ENCODE data around the gene PPARG.

PPARG gene

DNA sequence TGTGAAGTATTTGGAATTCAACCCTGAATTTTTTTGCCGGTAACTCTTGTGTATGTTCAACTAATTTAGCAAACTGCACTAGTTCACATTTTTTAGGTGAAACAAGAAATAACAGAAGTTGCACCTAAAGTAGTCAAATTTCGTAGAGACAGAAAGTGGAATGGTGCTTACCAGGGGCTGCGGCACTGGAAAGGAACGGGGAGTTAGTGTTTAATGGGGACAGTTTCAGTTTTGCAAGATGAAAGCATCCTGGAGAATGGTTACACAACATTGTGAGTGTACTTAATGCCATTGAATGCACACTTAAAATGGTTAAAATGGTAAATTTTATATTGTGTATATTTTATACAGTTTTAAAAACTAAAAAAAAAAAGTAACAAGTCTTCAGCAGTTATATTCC lies 27.4 kb downstream of the PPARG start:
- DNase-seq = no peak

DNA sequence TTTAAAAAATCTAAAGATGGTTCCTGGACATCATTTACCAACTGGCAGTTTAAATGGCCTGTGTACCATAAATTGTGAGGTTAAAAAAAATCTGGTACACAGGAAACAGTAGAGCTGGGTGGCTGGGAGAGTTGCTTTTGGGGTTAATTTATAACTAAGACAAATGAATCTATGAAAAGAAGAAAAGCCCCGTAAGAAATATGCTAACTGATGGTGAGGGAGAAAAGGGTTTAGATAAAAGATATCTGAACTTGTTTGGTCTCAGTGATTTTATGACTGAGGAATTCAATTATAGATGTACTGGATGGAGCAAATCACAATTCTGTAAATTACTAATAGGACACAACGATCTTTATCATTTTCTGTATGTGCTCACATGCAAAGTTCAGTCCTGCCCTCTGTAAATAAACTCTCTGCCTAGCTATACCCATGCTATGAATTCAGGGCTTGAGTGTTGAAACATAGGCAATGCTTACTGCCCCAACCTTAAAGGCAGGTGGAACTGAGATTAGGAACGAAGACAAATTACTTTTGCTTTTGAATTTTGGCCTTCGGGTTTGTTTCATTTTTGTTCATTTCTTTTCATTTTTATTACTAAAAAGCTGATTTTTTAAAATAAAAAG lies 28.0 kb downstream of the PPARG start:
- DNase-seq = no peak

DNA sequence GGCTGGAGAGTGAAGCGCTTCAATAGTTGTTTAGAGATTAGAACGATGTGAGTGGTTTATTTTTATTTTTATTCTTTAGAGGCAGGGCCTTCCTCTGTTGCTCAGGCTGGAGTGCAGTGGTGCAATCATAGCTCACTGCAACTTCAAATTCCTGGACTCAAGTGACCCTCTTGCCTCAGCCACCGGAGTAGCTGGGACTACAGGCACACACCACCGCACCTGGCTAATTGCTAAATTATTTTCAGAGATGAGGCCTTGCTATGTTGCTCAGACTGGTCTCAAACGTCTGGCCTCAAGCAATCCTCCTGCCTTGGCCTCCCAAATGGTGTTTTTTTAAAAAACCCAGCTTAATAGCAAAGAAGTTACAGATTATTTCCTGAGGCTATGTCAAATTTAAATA lies 29.0 kb downstream of the PPARG start:
- DNase-seq = no peak

DNA sequence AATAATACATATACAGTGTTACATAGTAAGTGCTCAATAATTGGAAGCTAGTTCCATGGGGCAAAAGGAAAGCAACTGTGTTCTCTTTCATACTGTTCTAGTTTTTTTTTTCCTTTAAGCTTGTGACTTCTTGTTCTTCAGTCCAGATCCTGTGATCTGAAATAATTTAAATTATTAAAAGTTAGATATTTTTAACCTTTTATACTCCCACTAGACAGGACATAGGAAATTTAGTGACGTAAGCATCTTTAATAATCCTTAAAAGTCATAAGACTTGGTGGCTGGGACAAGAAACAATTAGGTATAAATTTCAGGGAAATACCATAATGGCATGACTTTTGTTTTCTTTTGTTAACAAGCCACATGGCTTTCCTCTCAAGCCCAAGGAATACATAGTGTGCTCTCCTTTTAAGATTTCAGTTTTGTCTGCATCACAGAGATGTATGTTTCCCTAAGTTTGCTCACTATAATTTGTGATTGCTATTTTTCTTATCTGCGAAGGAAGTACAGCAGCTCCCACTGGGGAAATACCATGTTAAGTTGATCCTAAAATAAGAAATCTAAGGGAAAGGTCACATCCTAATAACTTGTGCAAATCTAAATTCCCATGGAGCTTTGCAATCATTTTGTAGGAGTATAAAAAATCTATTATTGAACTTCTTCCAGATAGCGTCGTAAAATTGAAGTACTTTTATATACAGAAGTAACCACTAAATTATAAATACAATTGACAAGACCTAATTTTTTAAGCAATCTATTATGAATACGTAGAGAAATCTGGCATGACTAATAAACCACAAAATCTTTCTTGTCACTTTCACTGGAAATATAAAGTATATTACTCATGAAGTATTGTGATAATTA lies 30.1 kb downstream of the PPARG start:
- peak; percentile 60 for DNase-seq

DNA sequence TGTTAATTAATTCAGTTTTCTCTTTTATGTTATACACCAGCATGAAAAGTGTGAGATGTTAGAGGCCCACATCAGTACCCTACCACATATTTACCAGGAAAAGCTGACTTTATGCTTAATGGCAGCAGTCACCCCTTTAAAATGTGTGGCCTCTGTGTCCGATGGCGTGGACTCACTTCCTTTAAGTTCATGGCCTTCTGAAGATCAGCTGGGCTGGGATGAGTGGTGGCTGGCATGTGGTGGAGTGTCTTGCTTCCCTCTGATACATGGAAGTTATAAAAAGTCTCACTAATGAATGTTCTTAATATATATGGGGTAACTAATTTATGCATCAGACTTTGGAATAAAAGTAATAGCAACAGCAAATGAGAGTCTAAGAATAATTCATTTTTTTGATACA lies 32.1 kb downstream of the PPARG start:
- no peak for DNase-seq

DNA sequence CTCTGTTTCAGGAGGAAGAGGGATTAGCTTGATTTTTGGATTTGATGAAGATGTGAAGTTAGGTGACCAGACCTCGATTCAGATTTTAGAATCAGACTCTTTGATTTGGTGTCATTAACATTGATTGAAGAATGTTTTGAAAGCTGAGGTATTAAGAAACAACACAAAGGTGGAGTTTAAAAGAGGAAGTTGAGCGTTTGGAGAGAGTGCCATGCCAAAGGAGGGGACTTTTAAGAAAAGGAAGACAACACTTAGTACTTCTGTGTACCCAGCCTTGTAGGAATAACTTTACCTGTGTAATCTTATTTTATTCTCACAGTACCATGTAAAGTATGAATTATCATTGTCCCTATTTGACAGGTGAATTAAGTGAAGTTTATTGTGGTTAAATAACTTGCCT lies 34.4 kb downstream of the PPARG start:
- DNase-seq = no peak

DNA sequence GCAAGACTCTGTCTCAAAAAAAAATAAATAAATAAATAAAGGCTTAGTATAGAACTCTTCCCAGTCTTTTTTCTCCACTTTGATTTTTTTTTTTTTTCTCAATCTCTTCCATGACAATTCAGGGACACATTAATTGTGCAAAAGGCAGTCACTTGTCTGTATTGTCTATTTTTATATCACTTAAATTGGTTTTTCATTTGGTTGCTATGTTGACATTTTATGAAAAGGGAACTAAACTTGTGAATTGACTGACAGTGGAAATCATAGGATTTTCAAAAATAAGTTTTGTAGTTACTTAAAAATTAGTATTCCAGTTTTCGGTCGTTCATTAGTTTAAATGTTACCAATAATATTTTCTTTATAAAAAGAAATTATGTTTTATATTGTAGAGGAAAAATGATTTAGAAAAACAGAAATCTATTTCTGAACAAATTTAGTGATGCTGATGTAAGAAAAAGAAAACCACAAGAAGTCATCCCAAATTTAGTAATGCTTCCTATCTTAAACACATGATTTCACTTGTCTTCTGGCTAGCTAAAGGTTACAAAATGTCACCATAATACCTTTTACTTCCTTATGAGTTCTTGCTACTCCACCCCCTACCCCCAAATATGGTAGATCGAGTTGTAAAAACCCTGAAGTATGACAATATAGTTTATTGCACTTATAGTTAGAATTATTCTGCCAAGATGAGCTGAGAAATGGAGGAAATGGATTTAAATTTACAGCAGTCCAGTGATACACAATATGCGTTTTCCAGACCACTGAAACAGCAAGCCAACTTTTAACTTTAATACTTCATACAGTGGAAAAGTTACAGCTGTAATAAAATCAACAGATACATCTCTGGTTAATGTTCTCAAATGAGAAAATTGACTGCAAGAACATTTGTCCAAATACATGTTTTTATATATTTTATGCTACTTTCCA lies 37.0 kb downstream of the PPARG start:
- no peak for DNase-seq

DNA sequence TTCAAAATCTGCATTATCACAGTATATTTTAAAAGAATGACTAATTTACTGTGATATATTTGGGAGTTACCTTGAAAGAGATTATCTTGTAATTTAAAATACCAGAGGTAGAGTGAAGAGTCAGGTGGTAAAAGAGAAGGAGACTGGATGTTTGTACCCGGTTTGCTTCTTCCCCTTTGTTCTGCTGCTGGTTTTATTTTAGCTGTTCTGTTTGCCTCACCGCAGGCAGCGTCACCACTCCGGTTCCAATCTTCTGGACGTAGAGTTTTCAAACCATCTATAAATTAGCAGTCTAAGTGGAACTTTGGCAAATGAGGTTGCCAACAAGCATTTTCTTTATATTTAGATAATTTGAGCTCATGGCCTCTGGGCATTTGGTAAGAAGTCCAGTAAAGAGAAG lies 38.2 kb downstream of the PPARG start:
- DNase-seq = no peak

DNA sequence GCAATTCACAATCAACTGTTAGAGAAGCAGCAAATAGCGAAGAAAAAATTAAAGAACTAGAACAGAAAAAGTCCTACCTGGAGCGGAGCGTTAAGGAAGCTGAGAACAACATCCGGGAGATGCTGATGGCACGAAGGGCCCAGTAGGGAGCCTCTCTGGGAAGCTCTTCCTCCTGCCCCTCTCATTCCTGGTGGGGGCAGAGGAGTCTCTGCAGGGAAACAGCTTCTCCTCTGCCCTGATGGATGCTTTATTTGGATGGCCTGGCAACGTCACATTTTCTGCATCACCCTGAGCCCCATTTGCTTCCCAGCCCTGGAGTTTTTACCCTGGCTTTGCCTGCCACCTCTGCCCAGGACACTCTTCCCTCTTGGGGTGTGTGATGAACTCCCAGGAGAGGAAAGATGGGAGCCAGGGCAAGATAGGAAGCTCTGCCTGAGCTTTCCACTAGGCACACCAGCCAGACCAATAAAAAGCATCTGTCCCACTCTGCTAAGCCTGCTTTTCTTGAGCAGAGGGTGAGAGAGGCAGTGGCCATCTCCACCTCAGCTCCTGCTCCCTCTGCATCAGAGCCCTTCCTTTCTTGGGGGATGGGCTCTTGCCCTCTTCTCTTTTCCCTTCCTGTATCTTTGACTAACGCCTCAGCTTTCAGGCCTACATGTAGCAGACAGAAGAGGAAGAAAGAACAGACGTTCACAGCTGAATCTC lies 39.4 kb downstream of the PPARG start:
- no peak for DNase-seq

DNA sequence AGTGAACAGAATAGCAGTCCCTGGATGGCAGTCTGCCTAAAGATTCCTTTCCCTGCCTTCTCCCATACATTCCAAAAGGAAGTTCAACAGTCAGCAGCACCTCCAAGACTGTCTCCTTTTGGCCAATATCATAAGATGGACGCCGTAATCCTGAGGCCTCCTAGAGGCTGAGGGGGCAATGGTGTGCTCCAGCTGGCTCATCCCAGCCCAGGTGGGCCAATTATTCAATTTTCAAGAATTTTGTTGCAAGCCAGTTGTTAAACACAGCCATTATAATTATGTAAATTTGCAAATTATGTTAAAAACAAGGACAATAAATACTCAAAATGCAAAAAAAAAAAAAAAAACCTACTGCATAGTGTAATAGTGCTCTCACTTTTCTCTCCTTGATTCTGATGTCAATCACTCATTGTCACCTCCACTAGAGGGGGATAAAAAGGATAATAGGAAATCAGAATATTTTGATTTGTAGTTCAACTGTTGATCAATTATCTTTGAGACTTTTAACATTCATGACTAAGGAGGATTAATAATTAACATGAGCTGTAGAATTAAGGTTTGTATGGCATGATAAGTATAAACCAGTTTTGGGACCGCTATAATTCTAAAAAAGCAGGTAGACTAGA lies 40.1 kb downstream of the PPARG start:
- no peak for DNase-seq

DNA sequence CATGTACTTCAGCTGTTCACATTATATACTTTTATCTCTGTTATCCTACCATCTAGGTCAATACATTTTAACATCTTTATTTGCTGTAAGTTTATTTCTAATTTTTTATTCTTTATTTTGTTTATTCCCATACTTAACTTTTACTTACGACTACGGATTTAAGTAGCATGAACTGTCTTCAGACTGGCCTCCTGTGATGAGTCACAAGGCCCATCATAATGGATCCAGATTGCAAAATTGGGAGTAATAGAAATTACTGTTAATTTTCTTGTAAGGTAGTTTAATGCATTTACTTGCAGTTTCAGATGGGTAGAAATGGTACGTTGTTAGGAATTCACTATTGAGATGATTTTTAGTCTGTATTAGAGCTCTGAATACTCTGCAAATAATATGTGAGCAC lies 45.9 kb downstream of the PPARG start:
- no peak for DNase-seq

DNA sequence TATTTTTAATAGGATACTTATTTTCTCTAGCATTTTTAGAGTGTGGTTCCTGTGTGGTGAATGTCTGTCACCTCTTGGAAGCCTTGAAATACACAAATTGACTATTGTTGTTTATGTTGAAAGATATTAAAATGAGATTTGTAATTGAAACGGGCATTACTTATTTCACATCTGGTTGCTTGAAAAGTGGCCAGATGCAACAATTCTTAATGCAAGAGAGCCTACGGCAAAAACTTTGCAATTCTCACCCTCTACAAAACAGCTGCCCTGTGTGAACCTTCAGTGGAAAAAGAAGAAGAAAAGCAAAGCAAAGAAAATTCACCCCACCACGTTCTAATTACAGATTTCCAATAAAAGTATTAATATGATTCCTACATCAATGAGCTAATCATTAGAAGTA lies 46.6 kb downstream of the PPARG start:
- no peak for DNase-seq

DNA sequence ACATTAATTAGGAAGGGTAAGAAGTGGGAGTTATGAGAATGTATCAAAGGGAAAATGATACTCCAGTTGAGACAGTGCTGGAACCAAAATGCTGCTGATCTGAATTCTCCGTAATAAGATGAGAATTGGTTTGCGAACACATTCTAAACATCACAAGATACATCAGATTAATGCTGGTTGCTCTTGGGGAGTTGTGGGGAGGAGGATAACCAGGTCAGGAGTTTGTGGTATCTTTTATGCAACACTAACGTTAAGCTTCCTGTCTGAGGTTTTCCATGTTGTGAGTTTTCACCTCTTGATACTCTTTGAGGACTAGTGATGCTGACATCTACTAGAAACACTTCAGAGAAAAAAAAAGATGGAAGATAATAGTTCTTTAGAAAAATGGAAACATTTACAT lies 47.2 kb downstream of the PPARG start:
- DNase-seq = no peak

DNA sequence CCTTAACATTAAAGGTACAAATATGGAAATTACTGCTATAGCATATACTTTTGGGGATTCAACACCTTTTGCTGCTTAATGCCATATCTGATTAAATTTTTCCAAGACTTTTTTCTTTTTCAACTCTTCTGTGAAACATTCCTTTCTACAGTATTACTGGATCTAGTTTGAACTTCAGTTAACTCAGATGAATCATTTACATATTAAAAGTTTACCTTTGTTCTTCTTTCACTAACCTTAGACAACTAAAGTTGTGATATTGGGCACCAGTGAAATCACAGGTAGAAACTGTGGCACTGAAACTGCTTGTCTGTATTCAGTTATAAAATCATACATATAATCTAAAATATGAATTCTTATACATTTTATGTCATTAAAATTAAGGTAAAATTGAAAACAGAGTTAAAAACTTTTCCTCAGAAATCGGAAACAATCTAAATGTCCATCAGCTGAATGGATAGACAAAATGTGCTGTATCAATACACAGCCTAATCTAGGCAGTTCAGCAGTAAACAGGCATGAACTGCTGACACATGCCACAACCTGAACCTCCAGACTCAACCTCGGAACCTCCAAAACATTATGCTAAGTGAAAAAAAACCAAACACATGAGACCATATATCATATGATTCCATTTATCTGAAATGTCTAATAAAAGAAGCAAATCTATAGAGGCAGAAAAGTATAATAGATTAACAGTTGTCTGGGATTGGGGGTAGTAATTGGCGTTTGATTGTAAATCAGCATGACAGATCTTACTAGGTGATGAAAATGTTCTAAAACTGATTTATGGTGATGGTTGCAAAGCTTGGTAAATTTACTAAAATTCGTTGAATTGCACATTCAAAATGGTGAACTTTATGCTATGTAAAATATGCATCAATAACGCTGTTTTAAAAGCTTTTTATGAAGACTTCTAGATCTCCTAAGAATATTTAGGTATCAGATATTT lies 50.0 kb downstream of the PPARG start:
- DNase-seq = no peak

DNA sequence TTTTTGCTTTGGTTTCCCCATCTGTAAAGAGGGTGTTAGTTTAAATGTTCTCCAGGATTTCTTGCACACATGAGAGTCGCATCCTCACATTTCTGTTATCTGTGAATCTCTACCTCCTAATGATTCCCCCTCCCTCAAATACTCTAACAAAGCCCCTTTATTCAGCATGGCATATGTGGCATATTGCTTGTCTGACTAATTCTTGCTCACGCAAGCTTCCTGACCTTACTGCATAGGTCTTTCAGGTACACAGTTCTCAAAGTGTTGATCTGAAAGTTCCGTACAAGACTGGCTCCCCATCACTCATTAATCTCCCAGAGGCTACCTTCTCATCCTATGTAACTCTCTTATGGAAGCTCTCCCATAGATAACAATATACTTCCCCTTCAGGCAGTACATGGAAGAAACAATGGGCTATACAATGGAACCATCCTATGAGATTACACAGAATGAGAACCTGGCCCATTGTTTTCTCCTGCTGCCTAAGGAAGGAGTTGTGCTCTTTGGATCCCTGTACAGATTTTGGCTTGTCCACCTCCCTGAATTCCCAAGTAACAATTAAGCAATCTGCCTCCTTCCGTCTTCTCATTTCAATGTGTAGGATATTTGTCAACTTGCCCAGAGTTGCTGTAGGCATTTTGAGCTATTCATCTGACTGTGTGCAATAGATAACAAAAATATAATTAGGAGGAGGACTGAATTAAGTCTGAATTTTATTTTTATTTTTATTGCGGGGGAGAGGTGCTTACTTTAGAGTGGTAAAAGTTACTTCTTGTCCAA lies 51.0 kb downstream of the PPARG start:
- DNase-seq = no peak

DNA sequence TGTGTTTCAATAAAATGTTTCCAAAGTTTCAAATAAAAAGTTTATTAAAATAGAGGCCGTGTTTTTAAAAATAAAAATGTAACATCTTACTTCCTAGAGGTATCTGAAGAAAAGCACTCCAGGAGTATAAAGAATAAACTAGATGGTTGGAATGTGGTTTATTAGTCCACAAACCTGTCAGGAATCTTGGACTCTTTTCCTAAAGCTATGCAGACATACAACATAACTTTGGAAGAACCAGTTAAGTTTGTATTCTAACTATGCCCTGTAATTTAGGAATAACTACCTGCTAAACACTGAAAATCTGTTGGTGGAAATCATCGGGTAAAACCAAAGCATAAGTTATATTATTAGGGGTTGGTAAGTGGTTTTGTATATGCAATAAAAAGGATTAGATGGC lies 51.6 kb downstream of the PPARG start:
- no peak for DNase-seq

DNA sequence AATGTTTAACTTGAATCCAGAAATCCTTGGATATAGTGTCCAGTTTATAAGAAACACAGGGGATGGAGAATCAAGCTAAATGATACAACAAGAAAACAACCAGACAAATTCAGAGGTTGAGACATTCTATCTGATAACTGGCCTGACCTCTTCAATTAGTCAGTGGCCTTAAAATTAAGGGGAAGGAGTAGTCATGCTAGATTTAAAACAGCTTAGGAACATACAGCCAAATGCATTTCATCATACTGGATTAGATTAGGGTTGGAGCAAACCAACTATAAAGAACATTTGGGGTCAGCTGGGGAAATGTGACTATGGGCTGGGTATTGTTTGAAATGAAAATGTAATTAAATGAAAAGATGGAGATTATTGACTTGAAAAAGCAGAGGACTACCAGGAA lies 53.3 kb downstream of the PPARG start:
- no peak for DNase-seq

DNA sequence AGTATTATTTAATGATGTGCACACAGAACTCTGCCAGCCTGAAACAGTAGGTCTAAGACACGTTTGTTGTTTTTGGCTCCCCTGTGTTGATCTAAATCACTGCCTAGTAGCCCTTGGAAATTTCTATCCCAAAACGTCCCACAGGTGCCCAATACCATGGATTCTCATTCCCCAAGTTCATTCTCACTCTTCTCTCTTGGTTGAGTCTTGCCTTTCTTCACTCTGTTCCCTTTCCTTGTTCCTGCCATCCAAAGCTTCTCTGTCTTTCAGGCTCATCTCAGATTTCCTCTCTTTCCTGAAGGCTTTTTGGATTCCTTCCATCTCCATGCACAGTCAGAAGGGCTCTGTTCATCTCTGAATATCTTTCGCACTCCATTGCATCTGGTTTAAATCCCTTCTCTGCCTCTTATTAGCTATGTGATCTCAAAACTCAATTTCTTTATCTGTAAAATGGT lies 54.2 kb downstream of the PPARG start:
- DNase-seq = no peak

DNA sequence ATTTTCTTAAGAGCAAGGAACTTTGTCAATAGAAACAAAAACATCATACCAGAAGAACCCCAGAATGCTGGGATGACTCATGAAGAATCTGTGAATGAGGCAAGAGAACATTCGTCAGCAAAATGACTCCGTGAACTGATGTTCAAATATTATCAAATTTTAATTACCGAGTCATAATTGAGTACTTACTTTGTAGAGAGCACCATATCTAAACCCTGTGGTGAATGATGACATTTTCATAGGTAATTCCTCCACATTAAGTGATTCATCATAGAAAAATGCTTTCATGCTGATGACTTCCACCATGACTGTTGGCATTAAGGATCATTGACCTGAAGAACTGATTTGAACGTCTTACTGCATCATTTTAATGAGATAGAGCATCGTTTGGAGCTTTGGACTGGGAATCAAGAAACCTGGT lies 56.3 kb downstream of the PPARG start:
- peak; percentile 85 for DNase-seq
